ENCODE results near the gene TCHHL1.
"Not testable (repeated sequence)": the region's sequence is repeated elsewhere in the genome, so short reads cannot be mapped to it uniquely, and the experiment has no call there.

The TCHHL1 gene

DNA sequence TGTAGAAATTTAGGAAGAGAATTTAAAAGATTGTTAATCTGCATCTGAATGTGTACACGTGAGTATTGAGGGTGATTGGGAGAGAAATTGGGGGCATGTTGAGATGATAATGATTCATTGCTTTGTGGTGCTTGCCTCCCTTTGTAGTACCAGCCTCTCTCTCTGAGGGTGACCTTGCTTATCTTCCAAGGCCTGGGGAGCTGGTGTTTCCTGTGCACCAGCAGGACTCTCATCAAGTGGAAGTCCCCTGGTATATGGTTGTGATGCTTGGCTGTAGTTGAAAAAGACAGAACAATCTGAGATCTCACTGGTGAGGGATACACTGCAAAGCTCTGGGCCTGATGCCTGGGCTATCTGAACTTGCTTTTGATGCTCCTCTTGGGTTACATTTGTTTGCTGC is 4.0 kb downstream of the TCHHL1 start:
- DNase-seq: no peak

DNA sequence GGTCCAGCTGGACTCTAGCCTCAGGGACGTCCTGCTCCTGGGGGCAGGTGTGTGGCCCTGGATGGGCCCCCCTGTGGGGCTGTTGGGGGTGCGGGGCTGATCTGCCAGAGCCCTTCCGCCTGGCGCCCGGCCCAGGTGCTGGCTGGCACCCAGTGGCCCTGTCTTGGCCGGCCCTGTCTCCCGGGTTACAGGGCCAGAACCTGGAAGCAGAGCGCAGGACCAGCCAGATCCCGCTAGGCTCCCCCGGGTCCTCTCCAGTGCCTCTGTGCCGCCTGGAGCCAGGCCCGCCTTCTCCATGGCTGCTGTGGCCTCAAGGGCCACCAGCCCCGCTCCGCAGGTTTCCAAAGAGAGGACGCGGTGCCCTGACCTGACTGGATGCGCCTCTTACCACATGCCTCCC is 7.8 kb downstream of the TCHHL1 start:
- not testable (repeated sequence) for DNase-seq

DNA sequence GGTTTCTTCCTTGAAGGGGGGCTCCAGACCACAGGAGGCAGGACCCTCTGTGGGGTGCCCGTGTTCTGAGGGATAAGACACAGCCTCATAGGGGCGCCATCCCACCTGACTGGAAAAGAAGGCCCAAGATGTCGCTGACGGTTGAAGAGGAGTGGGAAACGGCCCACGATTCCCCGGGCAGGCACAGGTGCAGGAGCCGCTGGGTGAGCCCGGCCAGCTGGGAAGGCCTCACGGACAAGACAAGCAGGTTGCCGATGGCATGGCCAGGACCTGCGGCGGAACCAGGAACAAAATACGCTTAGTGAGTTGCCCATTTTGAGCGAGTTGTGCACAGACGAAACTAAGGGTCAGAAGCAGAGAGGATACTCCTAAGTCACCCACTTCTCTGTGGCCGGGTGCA is 8.4 kb downstream of the TCHHL1 start:
- DNase-seq: not testable (repeated sequence)

DNA sequence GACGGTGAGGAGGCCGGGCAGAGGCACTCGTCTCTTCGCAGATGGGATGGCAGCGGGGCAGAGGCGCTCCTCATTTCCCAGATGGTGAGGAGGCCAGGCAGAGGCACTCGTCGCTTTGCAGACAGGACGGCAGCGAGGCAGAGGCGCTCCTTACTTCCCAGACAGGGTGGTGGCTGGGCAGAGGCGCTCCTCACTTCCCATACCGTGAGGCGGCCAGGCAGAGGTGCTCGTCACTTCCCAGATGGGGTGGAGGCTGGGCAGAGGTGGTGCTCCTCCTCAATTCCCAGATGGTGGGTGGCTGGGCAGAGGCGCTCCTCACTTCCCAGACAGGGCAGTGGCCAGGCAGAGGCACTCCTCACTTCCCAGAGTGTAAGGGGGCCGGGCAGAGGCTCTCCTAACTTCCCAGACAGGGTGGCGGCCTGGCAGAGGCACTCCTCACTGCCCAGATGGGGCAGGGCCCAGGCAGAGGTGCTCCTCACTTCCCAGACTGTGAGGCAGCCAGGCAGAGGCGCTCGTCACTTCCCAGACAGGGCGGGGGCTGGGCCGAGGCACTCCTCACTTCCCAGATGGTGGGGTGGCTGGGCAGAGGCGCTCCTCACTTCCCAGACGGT is 9.9 kb downstream of the TCHHL1 start:
- no peak for DNase-seq

DNA sequence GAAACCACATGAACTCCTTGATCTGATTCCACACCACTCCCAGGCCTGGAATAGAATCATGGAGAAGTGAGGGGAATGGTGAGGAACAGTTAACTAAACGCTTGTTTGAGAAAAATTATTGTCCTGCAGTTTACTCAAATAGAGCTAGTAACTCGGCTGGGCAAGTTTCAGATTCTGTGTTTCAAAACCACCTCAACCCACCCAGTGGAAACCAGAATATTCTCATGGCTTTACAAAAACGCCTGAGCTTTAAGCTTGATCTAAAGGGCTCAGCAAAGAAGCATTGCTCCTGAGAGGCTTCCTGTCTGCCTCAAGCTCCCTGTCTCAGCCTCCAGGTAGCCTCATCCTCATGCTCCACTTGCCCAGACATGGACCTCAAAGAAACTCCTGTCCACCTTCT is 16.6 kb downstream of the TCHHL1 start:
- DNase-seq: no peak

DNA sequence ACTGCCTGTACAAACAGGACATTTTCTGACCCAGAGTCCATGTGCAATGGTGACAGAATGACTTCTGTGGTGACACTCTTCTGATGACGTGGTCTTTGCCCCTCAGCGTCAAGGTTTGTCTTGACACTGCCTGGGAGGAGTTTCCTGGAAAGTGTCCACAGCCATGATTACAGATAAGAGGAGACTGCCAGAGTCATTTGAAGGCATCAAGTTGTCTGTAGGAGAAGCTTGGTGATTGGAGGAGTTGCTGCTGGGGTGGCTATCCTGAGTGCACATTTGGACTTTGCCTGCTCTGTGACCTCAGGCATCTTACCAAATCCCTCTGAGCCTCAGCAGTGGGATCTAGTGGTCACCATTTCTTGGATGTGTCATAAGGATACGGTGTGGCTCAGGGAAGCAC is 17.7 kb downstream of the TCHHL1 start:
- no peak for DNase-seq

DNA sequence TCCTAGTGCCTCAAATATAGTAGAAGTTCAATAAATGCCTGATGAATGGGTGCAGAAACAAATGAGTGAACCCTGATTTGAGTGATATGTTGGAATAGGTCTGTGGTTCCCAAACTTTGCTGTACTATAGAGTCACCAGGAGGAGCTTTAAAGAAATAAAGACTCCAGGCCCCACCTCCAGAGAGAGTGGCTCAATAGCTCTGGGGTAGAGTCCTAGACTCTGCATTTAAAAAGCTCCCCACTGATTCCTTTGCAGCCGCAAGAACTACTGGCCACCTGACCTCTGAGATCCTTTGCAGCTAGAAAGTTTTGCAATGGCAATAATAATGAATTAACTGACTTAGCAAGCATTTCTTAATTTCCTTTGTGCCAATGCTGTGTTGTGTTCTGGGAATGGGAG is 20.9 kb downstream of the TCHHL1 start:
- no peak for DNase-seq

DNA sequence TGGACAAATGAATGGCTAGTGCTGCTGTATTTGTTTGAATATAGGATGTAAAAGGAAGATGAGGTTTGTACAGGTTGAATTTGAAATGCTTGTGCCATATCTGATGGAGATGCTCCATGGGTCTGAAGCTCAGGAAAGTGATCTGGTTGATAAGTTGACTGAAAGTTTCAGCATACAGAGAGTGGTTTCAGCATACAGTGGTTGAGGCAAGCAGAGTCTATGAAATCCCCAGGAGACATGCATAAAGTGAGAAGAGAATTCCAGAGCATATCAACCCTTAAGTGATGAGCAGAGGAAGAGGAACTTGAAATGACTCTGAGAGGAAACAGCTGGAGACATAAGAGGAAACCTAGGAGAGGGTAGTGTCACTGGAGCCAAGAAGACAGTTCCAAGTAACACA is 21.7 kb downstream of the TCHHL1 start:
- DNase-seq: no peak

DNA sequence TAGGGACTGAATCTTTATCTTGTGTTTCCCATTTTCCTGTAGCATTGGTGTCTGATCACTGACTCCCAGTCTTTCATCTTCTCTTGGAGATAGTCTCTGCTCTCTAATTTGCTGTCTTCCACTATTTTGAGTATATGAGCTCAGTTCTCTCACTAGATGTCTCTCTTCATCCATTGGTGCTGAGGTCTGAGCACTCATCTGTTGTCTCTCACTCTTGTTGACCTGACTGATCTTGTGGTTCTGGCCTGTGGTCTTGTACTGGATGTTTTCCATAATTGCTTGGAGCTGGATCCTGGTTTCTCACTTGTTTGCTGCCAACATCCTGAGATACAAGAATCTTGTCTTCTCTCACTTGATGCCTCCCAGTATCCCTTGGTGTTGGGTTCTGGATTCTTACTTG is 26.9 kb downstream of the TCHHL1 start:
- DNase-seq: no peak

DNA sequence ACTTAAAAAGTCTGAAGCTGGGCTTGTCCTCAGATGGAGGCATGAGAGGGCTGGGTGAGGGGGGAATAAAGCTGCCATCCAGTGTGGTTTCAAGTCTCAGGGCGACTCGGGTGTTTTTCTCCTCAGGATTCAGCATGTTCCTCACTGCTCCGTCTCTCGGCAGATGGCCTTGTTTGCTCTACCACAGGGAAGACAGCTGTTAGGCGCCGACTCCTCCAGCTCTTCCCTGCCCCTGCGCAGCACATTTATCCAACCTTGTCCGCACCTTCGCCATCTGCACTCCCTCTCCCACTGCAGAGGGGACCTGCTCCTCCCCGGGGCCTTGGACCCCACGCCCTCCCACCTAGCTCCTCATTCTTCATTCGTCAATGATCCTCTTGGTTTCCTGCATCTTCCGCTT is 35.5 kb downstream of the TCHHL1 start:
- no peak for DNase-seq

DNA sequence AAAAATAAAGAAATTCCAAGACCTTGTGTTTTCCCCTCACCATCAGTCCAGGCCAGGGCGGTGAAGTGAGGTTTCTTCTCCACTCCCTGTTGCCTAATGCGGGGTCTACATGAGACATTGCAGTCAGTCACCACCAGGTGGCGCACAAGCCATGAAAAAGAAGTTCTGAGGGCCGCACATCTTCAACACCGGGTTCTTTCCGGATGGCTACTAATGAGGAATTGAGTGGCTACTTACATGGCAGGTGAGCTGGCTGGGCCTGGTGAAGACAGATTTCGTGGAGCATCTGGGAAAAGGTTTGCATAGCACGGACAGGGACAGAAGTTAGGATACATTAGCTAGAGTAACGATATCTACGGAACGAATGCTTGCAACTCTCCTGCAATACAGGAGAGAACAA is 36.3 kb downstream of the TCHHL1 start:
- DNase-seq: no peak

DNA sequence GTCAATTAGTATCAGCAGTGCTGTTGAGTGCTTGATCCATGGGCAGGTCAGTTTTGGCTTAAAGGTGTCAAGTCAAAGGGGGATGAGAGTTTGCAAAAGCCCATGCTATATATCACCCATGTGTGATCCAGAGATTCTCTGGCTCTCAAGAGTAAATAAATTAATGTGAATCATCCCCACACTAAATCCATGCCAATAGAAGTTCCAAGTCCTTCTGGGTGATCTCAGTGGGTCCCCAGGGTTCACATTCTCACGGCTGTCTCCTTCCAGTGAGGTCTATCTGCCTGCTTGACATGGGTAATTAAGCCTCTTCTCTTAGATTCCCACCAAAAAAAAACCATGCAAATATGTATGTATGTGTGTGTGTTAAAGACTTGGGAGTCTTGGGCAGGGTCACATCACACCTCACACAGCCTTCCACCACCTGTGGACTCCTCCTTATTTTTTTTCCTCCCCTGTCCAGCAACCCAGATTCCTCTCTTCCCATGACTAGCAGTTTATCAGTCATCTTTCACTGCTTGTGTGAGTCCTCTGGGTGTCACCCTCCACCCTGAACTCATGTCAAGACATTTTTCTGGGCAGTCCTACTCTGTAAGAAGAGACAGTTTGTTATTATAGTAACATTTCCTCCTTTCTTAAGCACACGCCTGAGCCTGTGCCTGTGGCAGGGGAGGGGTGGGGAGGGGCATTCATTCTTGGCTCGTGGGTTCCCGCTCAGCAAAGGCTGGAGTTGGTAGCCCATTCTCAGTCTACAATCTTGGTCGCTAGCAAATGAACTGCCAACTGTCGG is 37.8 kb downstream of the TCHHL1 start:
- DNase-seq: no peak

DNA sequence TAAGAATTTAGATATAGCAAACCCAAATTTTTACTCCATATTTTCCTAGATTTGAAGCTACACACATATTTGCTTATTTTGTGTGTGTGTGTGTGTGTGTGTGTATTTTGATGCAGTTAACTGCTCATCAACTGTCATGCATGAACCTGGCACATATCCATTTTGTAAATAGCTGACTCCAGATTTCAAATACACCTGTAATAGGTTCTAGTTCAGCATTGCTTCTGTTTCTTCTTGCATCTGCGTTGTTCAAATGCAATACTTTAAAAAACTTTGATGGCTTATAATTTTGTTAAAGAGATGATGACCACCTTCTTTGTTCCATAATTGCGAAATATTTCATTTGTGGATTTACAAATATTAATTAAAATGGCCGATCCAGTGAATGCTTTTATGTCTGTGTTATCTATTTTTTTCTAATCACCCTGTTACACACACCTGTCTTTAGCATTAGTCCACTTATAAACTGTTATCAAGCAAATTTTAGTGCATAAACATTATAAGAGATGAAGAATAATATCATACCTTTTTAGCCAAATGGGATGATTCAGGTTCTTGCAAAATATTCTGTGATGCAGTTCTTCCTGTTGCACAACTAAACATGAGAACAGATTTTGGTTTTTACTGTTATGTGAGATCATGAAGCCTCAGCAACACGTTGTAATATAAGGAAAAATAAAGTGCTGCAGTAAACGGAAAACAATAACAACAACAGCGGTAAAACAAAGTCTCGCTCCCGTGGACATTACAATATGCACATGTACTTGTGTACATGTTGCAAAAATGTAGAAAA is 39.4 kb downstream of the TCHHL1 start:
- no peak for DNase-seq

DNA sequence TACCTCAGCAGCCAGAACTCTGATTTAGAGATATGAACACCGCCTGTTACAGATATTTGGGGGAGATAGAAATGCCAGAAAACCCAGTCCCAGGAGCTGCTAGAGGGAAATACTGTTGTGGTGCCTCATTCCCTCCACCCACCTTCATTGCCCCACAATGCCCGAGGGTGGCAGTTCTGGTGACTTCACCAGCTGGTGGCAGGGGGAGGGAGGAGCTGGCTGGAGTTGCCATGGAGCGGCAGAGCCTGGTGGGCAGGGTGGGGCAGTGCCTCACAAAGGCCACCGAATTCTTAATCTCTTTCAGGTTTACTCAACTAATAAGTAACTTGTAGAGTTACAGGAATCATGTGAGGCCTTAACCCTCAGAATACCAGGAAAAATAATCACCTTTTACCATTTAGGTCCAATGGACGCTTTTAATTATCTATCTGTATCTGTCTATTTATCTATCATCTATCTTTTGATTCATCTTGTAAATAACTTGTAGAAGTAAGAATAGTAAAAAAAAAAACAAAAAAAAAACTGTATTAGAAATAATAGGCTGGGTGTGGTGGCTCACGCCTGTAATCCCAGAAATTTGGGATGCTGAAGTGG is 40.4 kb downstream of the TCHHL1 start:
- no peak for DNase-seq

DNA sequence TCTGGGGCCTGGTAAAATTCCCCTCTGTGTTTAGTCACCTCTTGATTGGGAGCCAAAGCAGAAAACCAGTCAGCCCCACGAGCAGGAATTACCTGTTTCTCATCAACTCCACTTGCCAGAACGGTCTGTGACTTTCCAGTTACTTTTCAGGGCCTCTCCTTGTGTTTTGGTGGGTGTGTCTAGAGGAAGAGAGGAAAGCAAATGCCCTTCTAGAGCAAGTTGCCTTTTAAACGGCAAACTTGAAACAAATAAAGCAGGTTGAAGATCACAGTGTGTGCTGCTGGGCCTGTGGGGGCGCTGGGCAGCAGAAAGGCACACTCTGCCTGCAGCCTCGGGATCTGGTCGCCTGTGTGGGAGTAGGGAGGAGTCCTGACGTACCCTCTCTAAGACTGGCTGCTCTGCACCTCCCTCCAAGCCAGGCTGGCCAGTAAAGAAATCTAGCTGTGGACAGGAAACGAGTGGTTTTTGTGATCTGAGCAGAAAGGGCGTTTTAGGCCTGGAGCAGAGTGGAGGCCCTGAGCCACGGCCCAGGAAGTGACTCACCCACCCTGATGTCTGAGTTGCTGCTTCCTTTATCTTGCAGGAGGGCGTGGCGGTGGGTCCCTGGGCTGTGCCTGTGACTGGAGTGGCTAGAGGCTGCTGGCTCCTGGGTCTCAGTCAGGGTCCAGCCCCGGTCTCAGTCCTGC is 41.0 kb downstream of the TCHHL1 start:
- no peak for DNase-seq

DNA sequence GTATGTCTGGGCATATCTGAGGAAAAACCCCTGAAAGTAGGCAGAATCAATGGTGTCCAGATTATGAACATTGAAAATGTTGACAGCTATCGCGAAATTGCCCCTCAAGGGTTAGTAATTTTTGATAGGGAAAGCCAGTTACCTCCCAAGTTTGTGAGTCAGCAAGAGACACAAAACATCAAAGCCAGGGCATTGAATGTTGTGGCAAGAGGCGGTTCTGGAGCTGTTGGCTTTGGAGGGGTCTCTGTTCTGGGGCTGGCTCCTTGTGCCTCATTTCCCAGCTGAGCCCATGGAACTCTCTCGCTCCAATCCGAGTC is 41.5 kb downstream of the TCHHL1 start:
- DNase-seq: no peak

DNA sequence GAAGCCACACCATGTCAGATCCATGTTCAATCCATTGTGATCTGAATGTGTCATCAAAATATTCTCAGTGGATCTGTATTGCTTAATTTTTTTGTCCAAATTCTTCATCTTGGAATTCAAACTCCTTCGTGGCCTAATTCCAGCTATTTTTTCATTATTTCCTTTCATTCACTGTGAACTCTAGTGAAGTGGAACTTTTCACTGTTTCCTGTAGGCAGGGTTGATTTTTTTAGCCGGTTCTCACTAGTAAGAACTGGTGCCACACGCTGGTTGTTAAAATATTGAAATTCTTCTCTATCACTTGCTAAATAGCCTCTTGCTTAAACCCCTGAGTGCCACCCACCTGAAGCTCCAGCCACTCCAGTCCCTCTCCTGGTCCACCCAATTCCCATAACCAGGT is 44.5 kb downstream of the TCHHL1 start:
- no peak for DNase-seq

DNA sequence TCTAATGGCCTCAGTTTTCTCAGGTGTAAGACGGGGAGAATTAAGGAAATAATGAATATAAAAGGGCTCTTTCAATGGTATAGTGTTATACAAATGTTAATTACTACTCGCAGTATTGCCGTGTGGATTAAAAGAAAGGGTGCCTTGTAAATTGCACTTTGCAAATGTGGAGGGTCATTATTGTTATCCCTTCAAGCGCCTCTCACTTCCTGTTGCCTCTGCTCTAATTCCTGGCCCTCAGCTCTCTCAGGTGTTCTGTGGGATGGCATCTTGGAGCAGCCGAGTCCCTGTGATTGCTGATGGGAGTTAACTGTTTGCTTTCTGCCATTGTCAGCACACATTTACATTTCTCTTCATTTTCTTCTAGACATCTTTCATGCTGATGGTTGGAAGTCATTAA is 45.0 kb downstream of the TCHHL1 start:
- no peak for DNase-seq

DNA sequence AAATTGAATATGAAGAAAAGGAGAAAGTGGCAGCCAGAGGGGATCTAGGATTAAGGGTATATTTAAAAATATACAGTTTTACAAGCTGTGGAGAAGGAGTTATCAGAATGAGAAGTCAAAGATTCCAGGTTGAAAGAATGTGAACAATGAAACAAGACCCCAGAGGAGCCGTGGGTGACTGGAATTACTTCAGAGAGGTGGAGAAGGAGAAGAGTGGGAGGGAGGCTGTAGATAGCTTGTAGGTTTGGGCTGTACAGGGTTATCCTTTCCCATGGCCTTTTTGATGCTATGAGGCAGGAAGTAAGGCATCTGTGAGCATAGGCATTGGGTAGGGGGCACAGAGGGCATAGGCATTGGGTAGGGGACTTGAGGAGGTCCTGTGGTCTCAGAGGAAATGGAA is 46.8 kb downstream of the TCHHL1 start:
- no peak for DNase-seq

DNA sequence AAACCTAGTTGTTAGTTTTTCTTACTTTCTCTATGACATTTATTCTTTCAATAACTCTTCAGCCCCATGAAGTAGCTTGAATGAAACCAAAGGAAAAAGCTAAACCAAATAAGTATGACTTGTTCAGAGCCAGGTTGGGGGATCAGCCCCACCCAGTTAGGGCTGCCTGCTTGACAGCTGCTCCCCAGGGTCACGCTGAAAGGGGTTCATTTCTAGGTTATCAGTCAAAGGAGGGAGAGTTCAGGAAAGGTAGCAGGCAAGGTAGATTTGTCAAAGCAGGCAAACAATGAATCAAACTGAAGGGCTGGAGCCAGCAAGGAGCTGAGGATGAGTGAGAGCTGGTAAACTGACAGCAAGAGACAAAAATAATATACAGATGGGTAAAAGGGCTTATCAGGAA is 49.0 kb downstream of the TCHHL1 start:
- no peak for DNase-seq

DNA sequence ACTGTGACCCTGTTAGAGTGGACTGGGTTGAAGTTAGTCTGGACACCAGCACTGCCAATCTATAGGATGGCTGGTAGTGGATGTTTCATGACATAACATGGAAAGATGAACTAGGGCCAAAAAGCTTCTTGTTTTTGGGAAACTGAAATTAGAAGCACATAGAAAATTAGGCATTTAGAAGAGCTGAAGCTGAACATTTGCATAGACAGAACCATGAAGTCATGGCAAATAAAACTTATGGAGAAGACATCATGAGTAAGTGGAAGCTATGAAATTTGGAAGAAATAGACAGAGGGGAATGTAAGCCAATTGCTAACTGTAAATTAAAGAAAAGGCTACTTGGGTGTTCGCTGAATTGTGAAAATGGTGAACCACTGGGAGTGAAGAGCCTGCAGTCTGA is 49.4 kb downstream of the TCHHL1 start:
- no peak for DNase-seq

DNA sequence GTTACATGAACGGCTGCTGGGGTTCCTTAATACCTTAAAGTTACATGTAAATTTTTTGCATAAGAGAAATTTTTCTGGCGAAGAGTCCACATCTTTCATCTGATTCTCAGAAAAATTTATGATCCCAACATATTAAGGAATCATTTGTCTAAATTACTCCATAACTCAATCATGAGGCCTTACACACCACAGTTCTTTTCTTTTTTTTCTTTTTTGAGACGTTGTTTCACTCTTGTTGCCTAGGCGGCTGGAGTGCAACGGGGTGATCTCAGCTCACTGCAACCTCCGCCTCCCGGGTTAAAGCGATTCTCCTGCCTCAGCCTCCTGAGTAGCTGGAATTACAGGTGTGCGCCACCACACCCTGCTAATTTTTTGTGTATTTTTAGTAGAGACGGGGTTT is 50.0 kb downstream of the TCHHL1 start:
- DNase-seq: no peak
